ENCODE measurements around the gene SCAF1.
"Not testable (repeated sequence)": the region's sequence is repeated elsewhere in the genome, so short reads cannot be mapped to it uniquely, and the experiment has no call there.

The SCAF1 gene

GRCh38 chr19:49609499-49610092 is 32.4 kb upstream of the SCAF1 start:
- no peak overlapping the region for H3K4me3 ChIP-seq
- no peak overlapping the region for H3K27ac ChIP-seq

- H3K4me3 ChIP-seq: no peak overlapping the region
- peak overlapping the region in 5 of 21 experiments; percentile 10 to 17 (median 15) for H3K27ac ChIP-seq
These were observed 28.6 kb upstream of the SCAF1 start for GRCh38 chr19:49613374-49613773.

GRCh38 chr19:49614096-49614833 is 27.7 kb upstream of the SCAF1 start:
- Histone ChIP-seq H3K4me3 (no peak overlapping the region), H3K27ac (peak overlapping the region in 8 of 21 experiments; percentile 5 to 66 (median 18))

GRCh38 chr19:49615861-49616260 is 26.1 kb upstream of the SCAF1 start:
- no peak overlapping the region for H3K4me3 ChIP-seq
- H3K27ac ChIP-seq: no peak overlapping the region

GRCh38 chr19:49616532-49616931 is 25.5 kb upstream of the SCAF1 start:
- Histone ChIP-seq H3K4me3 (no peak overlapping the region), H3K27ac (no peak overlapping the region)

GRCh38 chr19:49616945-49617344 is 25.1 kb upstream of the SCAF1 start:
- Histone ChIP-seq H3K4me3 (no peak overlapping the region), H3K27ac (no peak overlapping the region)

- H3K27ac ChIP-seq, H3K4me3 ChIP-seq: not testable (repeated sequence)
These were observed 24.1 kb upstream of the SCAF1 start for GRCh38 chr19:49617860-49618259.

GRCh38 chr19:49624967-49625910 is 16.8 kb upstream of the SCAF1 start:
- H3K4me3 ChIP-seq: no peak overlapping the region
- no peak overlapping the region for H3K27ac ChIP-seq

GRCh38 chr19:49626226-49626625 is 15.8 kb upstream of the SCAF1 start:
- no peak overlapping the region for H3K4me3 ChIP-seq
- no peak overlapping the region for H3K27ac ChIP-seq

GRCh38 chr19:49629659-49630058 is 12.3 kb upstream of the SCAF1 start:
- no peak overlapping the region for H3K4me3 ChIP-seq
- no peak overlapping the region for H3K27ac ChIP-seq

- Histone ChIP-seq H3K27ac (peak overlapping the region in 3 of 21 experiments; percentile 35 to 47 (median 38)), H3K4me3 (no peak overlapping the region)
These were observed 10.9 kb upstream of the SCAF1 start for GRCh38 chr19:49631014-49631588.

- no peak overlapping the region for H3K27ac ChIP-seq
These were observed 10.3 kb upstream of the SCAF1 start for GRCh38 chr19:49631610-49632192.

GRCh38 chr19:49632576-49632975 is 9.4 kb upstream of the SCAF1 start:
- H3K27ac ChIP-seq: no peak overlapping the region
- H3K4me3 ChIP-seq: no peak overlapping the region

More at GRCh38 chr19:49631610-49632192, 10.3 kb upstream of the SCAF1 start:
- H3K4me3 ChIP-seq: no peak overlapping the region

- peak overlapping the region in 1 of 21 experiments; percentile 26 for H3K27ac ChIP-seq
- H3K4me3 ChIP-seq: not testable (repeated sequence)
These were observed 8.7 kb upstream of the SCAF1 start for GRCh38 chr19:49633273-49633672.

- H3K27ac ChIP-seq: peak overlapping the region in 12 of 21 experiments; percentile 15 to 82 (median 67)
- no peak overlapping the region for H3K4me3 ChIP-seq
These were observed 6.3 kb upstream of the SCAF1 start for GRCh38 chr19:49635530-49636232.

- peak overlapping the region in 10 of 21 experiments; percentile 15 to 82 (median 67) for H3K27ac ChIP-seq
- no peak overlapping the region for H3K4me3 ChIP-seq
These were observed 5.6 kb upstream of the SCAF1 start for GRCh38 chr19:49636233-49636932.

- H3K4me3 ChIP-seq: peak overlapping the region in 6 of 7 experiments; percentile 1 to 97 (median 53)
- H3K27ac ChIP-seq: peak overlapping the region in 20 of 21 experiments; percentile 55 to 99 (median 80)
These were observed 3.9 kb upstream of the SCAF1 start for GRCh38 chr19:49637821-49638738.
